Colonic mucosa (tissue), 4 donors: Measurements from ENCODE around the gene SEMA3A. TPM values are rescaled to one million over a fixed set of nuclear protein-coding genes. Genes with fewer than 3 reads are reported as not detected.

ENCODE experiments used
- DNase-seq: peaks from one replicate; pipeline ENCODE4 v3.0.0-alpha.2; 2020
- H3K27ac ChIP-seq: fragments of 200-600 bp; one replicate; pipeline ENCODE4 v1.8.0; 2021
- H3K27me3 ChIP-seq: fragments of 200-600 bp; one replicate; pipeline ENCODE4 v1.8.0; 2021
- H3K36me3 ChIP-seq: fragments of 200-600 bp; one replicate; pipeline ENCODE4 v1.8.0; 2021
- H3K4me1 ChIP-seq: fragments of 200-600 bp; one replicate; pipeline ENCODE4 v1.8.0; 2021; ENCODE audit warnings: mild to moderate bottlenecking
- H3K4me3 ChIP-seq: fragments of 200-600 bp; one replicate; pipeline ENCODE4 v1.8.0; 2021
- H3K9ac ChIP-seq, 2 donors: one replicate each; pipeline ENCODE4 v1.7.0; 2013; ENCODE audit warnings: control low read depth in 2 of 2, low read depth in 2 of 2, low read length in 2 of 2
- H3K9me3 ChIP-seq: fragments of 200-600 bp; one replicate; pipeline ENCODE4 v1.8.0; 2021
- CTCF ChIP-seq: fragments of 200-600 bp; IDR thresholded peaks from one replicate; pipeline ENCODE4 v1.8.0; 2022; ENCODE audit warnings: antibody characterized with exemption, mild to moderate bottlenecking
- intact Hi-C: fragments of 100-400 bp; cut with DNase I; formaldehyde crosslinking; loops from one replicate; pipeline ENCODE4 v1.14.1; 2022
- total RNA-seq, 2 donors: library from RNA; stranded (reverse); fragmentation: NEBNext Ultra II Directional in 1 of 2; extraction: Animal tissue kit (Norgen Biotek cat#: 25700) in 1 of 2; gene quantifications; one replicate each; pipeline ENCODE4 v1.2.1, GENCODE V29; 2021
- donor health status: healthy.
- donor health status: DM: no; HTN: no; CAD: no.
- donor health status: DM: no; HTN: no; CAD: no.

SEMA3A gene
- total RNA-seq, 2 donors from 2014 or later: 1.7 to 14.2 TPM

GRCh38 chr7:84013616-84014240 is 180.9 kb downstream of the SEMA3A start:
- Histone ChIP-seq H3K27me3 (no peaks in the 10 kb centered on the region), H3K9me3 (no peaks in the 10 kb centered on the region), H3K9ac (no peak overlapping the region), H3K36me3 (no peaks in the 10 kb centered on the region), H3K4me1 (no peaks in the 10 kb centered on the region), H3K4me3 (no peak overlapping the region), H3K27ac (no peak overlapping the region)
- intact Hi-C loops: no loop called here
- no peak for TF ChIP-seq CTCF
- DNase-seq: no peak

- H3K4me3 ChIP-seq: no peak overlapping the region
- no peak overlapping the region for H3K27ac ChIP-seq
- no peaks in the 10 kb centered on the region for H3K9me3 ChIP-seq
- H3K36me3 ChIP-seq: no peaks in the 10 kb centered on the region
- no peaks in the 10 kb centered on the region for H3K4me1 ChIP-seq
- intact Hi-C loops: no loop called here
- DNase-seq: no peak
- H3K9ac ChIP-seq: no peak overlapping the region
- no peak for TF ChIP-seq CTCF
- H3K27me3 ChIP-seq: no peaks in the 10 kb centered on the region
These were observed 184.8 kb downstream of the SEMA3A start for GRCh38 chr7:84009782-84010181.

- no peak for DNase-seq
- no peak for TF ChIP-seq CTCF
These were observed 185.5 kb downstream of the SEMA3A start for GRCh38 chr7:84009051-84009450.

GRCh38 chr7:84003191-84003590 is 191.4 kb downstream of the SEMA3A start:
- H3K4me1 ChIP-seq: no peaks in the 10 kb centered on the region
- no peak for DNase-seq
- H3K36me3 ChIP-seq: no peaks in the 10 kb centered on the region
- H3K9me3 ChIP-seq: no peaks in the 10 kb centered on the region
- H3K27me3 ChIP-seq: no peaks in the 10 kb centered on the region
- intact Hi-C loops: no loop called here
- no peak for TF ChIP-seq CTCF
- H3K9ac ChIP-seq: no peak overlapping the region
- no peak overlapping the region for H3K4me3 ChIP-seq
- H3K27ac ChIP-seq: no peak overlapping the region

More at GRCh38 chr7:84009051-84009450, 185.5 kb downstream of the SEMA3A start:
- Histone ChIP-seq H3K27ac (no peak overlapping the region), H3K4me1 (no peaks in the 10 kb centered on the region), H3K9ac (no peak overlapping the region), H3K9me3 (no peaks in the 10 kb centered on the region), H3K36me3 (no peaks in the 10 kb centered on the region), H3K4me3 (no peak overlapping the region), H3K27me3 (no peaks in the 10 kb centered on the region)
- intact Hi-C loops: no loop called here

- H3K27ac ChIP-seq: no peak overlapping the region
- intact Hi-C loops: no loop called here
- H3K27me3 ChIP-seq: no peaks in the 10 kb centered on the region
- DNase-seq: no peak
- H3K9ac ChIP-seq: no peak overlapping the region
- no peak for TF ChIP-seq CTCF
- H3K9me3 ChIP-seq: no peaks in the 10 kb centered on the region
- H3K4me3 ChIP-seq: no peak overlapping the region
- no peaks in the 10 kb centered on the region for H3K4me1 ChIP-seq
- no peaks in the 10 kb centered on the region for H3K36me3 ChIP-seq
These were observed 192.2 kb downstream of the SEMA3A start for GRCh38 chr7:84002348-84002747.
